ENCODE measurements around the gene WDR45B.

WDR45B gene

DNA sequence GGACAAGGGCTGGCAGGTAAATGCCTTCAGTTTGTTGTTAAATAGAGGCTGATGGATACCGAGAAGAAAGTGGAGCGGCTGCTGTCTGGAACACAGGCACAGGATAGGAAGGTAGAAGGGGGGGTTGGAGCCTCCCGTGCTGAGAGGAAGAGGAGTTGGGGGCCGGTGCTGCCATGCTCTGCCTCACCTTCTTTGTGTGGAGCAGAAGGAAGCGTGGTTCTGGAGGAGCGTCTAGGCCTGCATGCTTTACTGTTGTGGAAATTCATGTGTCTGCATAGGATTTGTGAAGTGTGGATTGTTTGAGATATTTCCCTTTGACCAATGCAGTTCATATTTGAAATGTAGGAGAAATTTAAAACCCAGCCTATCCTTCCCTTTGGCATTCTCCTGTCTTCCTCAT lies 76.4 kb downstream of the WDR45B start:
- H3K9ac ChIP-seq: no peak overlapping the region
- H3K79me2 ChIP-seq (ENCODE audit: insufficient read depth, low read depth): peaks cover 16% of the 10 kb centered on the region; the same call in 1 of the 2 replicates
- TF ChIP-seq, protein P1, sequence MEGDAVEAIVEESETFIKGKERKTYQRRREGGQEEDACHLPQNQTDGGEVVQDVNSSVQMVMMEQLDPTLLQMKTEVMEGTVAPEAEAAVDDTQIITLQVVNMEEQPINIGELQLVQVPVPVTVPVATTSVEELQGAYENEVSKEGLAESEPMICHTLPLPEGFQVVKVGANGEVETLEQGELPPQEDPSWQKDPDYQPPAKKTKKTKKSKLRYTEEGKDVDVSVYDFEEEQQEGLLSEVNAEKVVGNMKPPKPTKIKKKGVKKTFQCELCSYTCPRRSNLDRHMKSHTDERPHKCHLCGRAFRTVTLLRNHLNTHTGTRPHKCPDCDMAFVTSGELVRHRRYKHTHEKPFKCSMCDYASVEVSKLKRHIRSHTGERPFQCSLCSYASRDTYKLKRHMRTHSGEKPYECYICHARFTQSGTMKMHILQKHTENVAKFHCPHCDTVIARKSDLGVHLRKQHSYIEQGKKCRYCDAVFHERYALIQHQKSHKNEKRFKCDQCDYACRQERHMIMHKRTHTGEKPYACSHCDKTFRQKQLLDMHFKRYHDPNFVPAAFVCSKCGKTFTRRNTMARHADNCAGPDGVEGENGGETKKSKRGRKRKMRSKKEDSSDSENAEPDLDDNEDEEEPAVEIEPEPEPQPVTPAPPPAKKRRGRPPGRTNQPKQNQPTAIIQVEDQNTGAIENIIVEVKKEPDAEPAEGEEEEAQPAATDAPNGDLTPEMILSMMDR (conservative IDR thresholded peaks at IDR 0.05; ENCODE audit: low read depth, low read length): no peak
- H3K27ac ChIP-seq: no peak overlapping the region
- no peaks in the 10 kb centered on the region for H3K27me3 ChIP-seq (ENCODE audit: insufficient read depth, low read depth)
- no peaks in the 10 kb centered on the region for H3K4me1 ChIP-seq (ENCODE audit: low read depth, poor library complexity, severe bottlenecking)
- no peak overlapping the region for H3K4me3 ChIP-seq (IDR thresholded peaks at IDR 0.05; ENCODE audit: insufficient read depth, low read depth, low read length)
- H3K36me3 ChIP-seq (ENCODE audit: insufficient read depth): peaks cover 14% of the 10 kb centered on the region; the same call in 1 of the 2 replicates
- no peak overlapping the region for H2AFZ ChIP-seq (ENCODE audit: low read depth)
- H3K4me2 ChIP-seq: no peak overlapping the region
- peaks cover 3% of the 10 kb centered on the region; the same call in 1 of the 2 replicates for H4K20me1 ChIP-seq (ENCODE audit: insufficient read depth)

DNA sequence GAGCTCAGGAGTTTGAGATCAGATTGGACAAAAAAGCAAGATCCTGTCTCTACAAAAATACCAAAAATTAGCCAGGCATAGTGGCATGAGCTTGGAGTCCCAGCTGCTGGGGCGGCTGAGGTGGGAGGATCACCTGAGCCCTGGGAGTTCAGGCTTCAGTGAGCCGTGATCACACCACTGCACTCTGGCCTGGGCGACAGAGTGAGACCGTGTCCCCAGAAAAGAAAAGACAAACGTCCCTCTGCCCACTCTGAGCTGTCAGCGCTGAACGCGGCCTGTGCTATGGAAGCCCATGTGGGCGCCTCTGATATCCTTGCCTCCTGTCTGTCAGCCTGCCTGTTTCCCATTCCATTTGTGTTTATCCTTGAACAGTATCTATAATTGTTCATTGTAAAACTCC lies 78.0 kb downstream of the WDR45B start:
- peaks cover 13% of the 10 kb centered on the region; the same call in 1 of the 2 replicates for H3K36me3 ChIP-seq (ENCODE audit: insufficient read depth)
- no peak overlapping the region for H2AFZ ChIP-seq (ENCODE audit: low read depth)
- H3K4me1 ChIP-seq (ENCODE audit: low read depth, poor library complexity, severe bottlenecking): no peaks in the 10 kb centered on the region
- TF ChIP-seq, protein P1 (conservative IDR thresholded peaks at IDR 0.05; ENCODE audit: low read depth, low read length): no peak
- no peaks in the 10 kb centered on the region for H3K27me3 ChIP-seq (ENCODE audit: insufficient read depth, low read depth)
- H3K4me2 ChIP-seq: no peak overlapping the region
- H4K20me1 ChIP-seq (ENCODE audit: insufficient read depth): peaks cover 3% of the 10 kb centered on the region; the same call in 1 of the 2 replicates
- no peak overlapping the region for H3K9ac ChIP-seq
- H3K79me2 ChIP-seq (ENCODE audit: insufficient read depth, low read depth): peaks cover 16% of the 10 kb centered on the region; the same call in 1 of the 2 replicates
- H3K4me3 ChIP-seq (IDR thresholded peaks at IDR 0.05; ENCODE audit: insufficient read depth, low read depth, low read length): no peak overlapping the region
- no peak overlapping the region for H3K27ac ChIP-seq

DNA sequence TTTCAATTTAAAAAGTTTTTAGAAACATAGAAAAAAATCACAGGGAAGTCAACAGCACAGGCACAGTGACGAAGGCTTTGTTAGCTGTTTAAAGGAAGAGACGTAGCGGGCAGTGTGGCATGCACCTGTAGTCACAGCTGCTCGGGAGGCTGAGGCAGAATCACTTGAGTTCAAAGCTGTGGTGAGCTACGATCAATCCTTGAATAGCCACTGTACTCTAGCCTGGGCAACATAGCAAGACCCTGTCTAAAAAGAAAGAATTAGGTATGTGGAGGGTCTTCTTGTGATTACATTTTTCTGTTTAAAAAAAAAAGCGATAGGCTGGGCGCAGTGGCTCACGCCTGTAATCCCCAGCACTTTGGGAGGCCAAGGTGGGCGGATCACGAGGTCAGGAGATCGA lies 78.6 kb downstream of the WDR45B start:
- Histone ChIP-seq H3K27me3 (ENCODE audit: insufficient read depth, low read depth) (no peaks in the 10 kb centered on the region), H3K79me2 (ENCODE audit: insufficient read depth, low read depth) (peaks cover 22% of the 10 kb centered on the region; the same call in 1 of the 2 replicates), H3K9ac (no peak overlapping the region), H3K4me3 (IDR thresholded peaks at IDR 0.05; ENCODE audit: insufficient read depth, low read depth, low read length) (no peak overlapping the region), H3K4me2 (no peak overlapping the region), H4K20me1 (ENCODE audit: insufficient read depth) (peaks cover 3% of the 10 kb centered on the region), H3K4me1 (ENCODE audit: low read depth, poor library complexity, severe bottlenecking) (no peaks in the 10 kb centered on the region), H3K36me3 (ENCODE audit: insufficient read depth) (peaks cover 19% of the 10 kb centered on the region; the same call in 1 of the 2 replicates), H3K27ac (no peak overlapping the region), H2AFZ (ENCODE audit: low read depth) (no peak overlapping the region)
- TF ChIP-seq, protein P1 (conservative IDR thresholded peaks at IDR 0.05; ENCODE audit: low read depth, low read length): no peak

DNA sequence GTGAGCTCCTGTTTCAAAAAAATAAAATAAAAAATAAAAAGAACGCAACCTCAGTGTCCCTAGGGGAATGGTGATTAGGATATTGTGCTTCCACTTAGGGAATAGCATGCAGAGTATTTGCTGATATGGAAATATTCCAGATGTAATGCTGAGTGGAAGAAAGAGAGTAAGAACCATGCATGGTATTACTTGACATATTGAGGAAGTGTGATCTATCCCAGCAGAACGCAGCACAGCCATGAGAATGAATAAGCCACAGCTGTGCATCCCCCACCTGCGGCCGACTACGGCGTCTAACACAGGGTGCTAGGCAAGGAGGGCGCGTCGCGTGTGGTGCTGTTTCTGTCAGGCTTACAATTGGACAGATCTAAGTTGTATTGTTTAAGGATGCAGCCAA lies 79.2 kb downstream of the WDR45B start:
- Histone ChIP-seq H3K4me2 (no peak overlapping the region), H2AFZ (ENCODE audit: low read depth) (no peak overlapping the region), H3K9ac (no peak overlapping the region), H3K79me2 (ENCODE audit: insufficient read depth, low read depth) (peaks cover 28% of the 10 kb centered on the region; the same call in 1 of the 2 replicates), H3K4me3 (IDR thresholded peaks at IDR 0.05; ENCODE audit: insufficient read depth, low read depth, low read length) (no peak overlapping the region), H3K4me1 (ENCODE audit: low read depth, poor library complexity, severe bottlenecking) (no peaks in the 10 kb centered on the region), H3K27ac (no peak overlapping the region), H3K36me3 (ENCODE audit: insufficient read depth) (peaks cover 20% of the 10 kb centered on the region; the same call in 1 of the 2 replicates), H4K20me1 (ENCODE audit: insufficient read depth) (peaks cover 3% of the 10 kb centered on the region), H3K27me3 (ENCODE audit: insufficient read depth, low read depth) (no peaks in the 10 kb centered on the region)
- TF ChIP-seq, protein P1 (conservative IDR thresholded peaks at IDR 0.05; ENCODE audit: low read depth, low read length): no peak
